ENCODE results near the gene CDH4.

CDH4 gene

GRCh38 chr20:61517419-61517818, 265.4 kb downstream of the CDH4 start:
- Histone ChIP-seq H3K4me3 (replicated peaks; ENCODE audit: insufficient read depth, low read length) (no peak overlapping the region), H3K27ac (replicated peaks) (no peak overlapping the region), H3K27me3 (ENCODE audit: insufficient read depth, poor library complexity, severe bottlenecking) (no peaks in the 10 kb centered on the region)
- no peak for DNase-seq (ENCODE audit: low read depth in 1 of 2, low spot score in 1 of 2)
- no peak for TF ChIP-seq GABPA (IDR thresholded peaks at IDR 0.05; ENCODE audit: low read depth)
- TF ChIP-seq SPI1 (IDR thresholded peaks at IDR 0.05; ENCODE audit: borderline replicate concordance, low read depth), result no peak
- TF ChIP-seq, protein P1, sequence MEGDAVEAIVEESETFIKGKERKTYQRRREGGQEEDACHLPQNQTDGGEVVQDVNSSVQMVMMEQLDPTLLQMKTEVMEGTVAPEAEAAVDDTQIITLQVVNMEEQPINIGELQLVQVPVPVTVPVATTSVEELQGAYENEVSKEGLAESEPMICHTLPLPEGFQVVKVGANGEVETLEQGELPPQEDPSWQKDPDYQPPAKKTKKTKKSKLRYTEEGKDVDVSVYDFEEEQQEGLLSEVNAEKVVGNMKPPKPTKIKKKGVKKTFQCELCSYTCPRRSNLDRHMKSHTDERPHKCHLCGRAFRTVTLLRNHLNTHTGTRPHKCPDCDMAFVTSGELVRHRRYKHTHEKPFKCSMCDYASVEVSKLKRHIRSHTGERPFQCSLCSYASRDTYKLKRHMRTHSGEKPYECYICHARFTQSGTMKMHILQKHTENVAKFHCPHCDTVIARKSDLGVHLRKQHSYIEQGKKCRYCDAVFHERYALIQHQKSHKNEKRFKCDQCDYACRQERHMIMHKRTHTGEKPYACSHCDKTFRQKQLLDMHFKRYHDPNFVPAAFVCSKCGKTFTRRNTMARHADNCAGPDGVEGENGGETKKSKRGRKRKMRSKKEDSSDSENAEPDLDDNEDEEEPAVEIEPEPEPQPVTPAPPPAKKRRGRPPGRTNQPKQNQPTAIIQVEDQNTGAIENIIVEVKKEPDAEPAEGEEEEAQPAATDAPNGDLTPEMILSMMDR (IDR thresholded peaks at IDR 0.05; ENCODE audit: insufficient read depth, low read length), result no peak
- TF ChIP-seq POLR2AphosphoS5 (IDR thresholded peaks at IDR 0.05; ENCODE audit: low read depth), result no peak

- TF ChIP-seq REST (IDR thresholded peaks at IDR 0.05; ENCODE audit: insufficient replicate concordance, low read depth), result no peak
- no peak for TF ChIP-seq SPI1 (IDR thresholded peaks at IDR 0.05; ENCODE audit: borderline replicate concordance, low read depth)
- TF ChIP-seq POLR2AphosphoS5 (IDR thresholded peaks at IDR 0.05; ENCODE audit: low read depth), result no peak
- Histone ChIP-seq H3K4me3 (replicated peaks; ENCODE audit: insufficient read depth, low read length) (no peak overlapping the region), H3K27me3 (ENCODE audit: insufficient read depth, poor library complexity, severe bottlenecking) (no peaks in the 10 kb centered on the region), H3K27ac (replicated peaks) (no peak overlapping the region)
- no peak for DNase-seq (ENCODE audit: low read depth in 1 of 2, low spot score in 1 of 2)
Observed at GRCh38 chr20:61518424-61518951, 266.4 kb downstream of the CDH4 start.

- Histone ChIP-seq H3K4me3 (replicated peaks; ENCODE audit: insufficient read depth, low read length) (no peak overlapping the region), H3K27ac (replicated peaks) (no peak overlapping the region), H3K27me3 (ENCODE audit: insufficient read depth, poor library complexity, severe bottlenecking) (no peaks in the 10 kb centered on the region)
- no peak for DNase-seq (ENCODE audit: low read depth in 1 of 2, low spot score in 1 of 2)
- no peak for TF ChIP-seq SPI1 (IDR thresholded peaks at IDR 0.05; ENCODE audit: borderline replicate concordance, low read depth)
- TF ChIP-seq POLR2AphosphoS5 (IDR thresholded peaks at IDR 0.05; ENCODE audit: low read depth), result no peak
- no peak for TF ChIP-seq REST (IDR thresholded peaks at IDR 0.05; ENCODE audit: insufficient replicate concordance, low read depth)
- TF ChIP-seq GABPA (IDR thresholded peaks at IDR 0.05; ENCODE audit: low read depth), result no peak
Observed at GRCh38 chr20:61519488-61519887, 267.4 kb downstream of the CDH4 start.

DNA sequence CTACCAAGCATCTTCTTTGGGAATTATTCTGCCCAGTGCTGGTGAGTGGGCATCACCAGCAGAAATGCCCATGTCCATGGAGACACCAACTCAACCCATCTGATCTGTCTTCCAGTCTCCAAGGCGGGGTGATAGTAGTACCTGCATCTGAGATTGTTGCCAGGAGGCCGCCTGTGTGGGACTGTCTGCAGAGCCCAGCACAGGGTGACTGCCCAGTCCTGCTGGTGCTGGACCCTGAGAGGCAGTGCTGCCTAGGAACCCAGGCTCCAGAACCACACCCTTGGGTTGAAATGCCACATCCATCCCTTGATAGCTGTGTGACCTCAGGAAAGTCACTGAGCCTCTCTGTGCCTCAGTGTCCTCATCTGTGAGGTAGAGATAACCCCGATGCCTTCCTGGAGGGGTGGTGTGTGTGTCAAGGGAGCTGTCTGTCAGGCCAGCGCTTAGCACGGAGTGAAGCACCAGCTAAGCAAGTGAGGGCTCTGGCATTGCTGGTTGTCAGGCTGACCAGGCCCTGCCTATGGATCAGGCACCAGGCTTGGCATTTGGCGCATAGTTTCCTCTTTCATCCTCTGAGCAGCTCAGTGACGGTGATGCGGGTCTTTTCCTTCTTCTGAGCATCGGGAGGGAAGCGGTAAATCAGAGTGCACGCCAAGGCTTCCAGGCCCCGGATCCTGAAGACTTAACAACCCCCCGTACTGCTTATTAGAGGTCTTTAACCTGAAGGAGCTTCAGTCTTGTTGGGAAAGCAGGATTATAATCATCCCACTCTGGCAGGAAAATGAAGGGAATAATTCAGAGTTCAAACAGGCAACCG, 268.2 kb downstream of the CDH4 start:
- no peaks in the 10 kb centered on the region for H3K27me3 ChIP-seq (ENCODE audit: insufficient read depth, poor library complexity, severe bottlenecking)

More for the DNA sequence above, 268.2 kb downstream of the CDH4 start:
- no peak for DNase-seq (ENCODE audit: low read depth in 1 of 2, low spot score in 1 of 2)
- H3K4me3 ChIP-seq (replicated peaks; ENCODE audit: insufficient read depth, low read length), result no peak overlapping the region
- no peak for TF ChIP-seq POLR2AphosphoS5 (IDR thresholded peaks at IDR 0.05; ENCODE audit: low read depth)
- TF ChIP-seq, protein P1 (IDR thresholded peaks at IDR 0.05; ENCODE audit: insufficient read depth, low read length), result no peak
- no peak for TF ChIP-seq REST (IDR thresholded peaks at IDR 0.05; ENCODE audit: insufficient replicate concordance, low read depth)
- TF ChIP-seq SPI1 (IDR thresholded peaks at IDR 0.05; ENCODE audit: borderline replicate concordance, low read depth), result no peak
- TF ChIP-seq GABPA (IDR thresholded peaks at IDR 0.05; ENCODE audit: low read depth), result no peak
- H3K27ac ChIP-seq (replicated peaks), result no peak overlapping the region
